CD14-positive monocyte (primary cell): ENCODE measurements around the gene SLC32A1. TPM values are rescaled to one million over a fixed set of nuclear protein-coding genes. Genes with fewer than 3 reads are reported as not detected.

Experiments
- DNase-seq, 3 donors: peaks; one replicate each; pipeline ENCODE4 v3.0.0-alpha.2; 2011 to 2022
- H2AFZ ChIP-seq: 2 replicates; pipeline ENCODE4 v1.6.0; 2012; ENCODE audit warnings: mild to moderate bottlenecking, low read depth, low read length, inconsistent platforms; ENCODE audit not compliant: insufficient read depth, poor library complexity, severe bottlenecking
- H3K27ac ChIP-seq, 2 donors: 1 replicate in 1 of 2; 2 replicates in 1 of 2; pipeline ENCODE4 v1.5.1; 2012 to 2013; ENCODE audit warnings: low read length in 2 of 2, control low read depth in 1 of 2, inconsistent platforms in 1 of 2, low read depth in 1 of 2, mild to moderate bottlenecking in 1 of 2
- H3K27me3 ChIP-seq, 2 donors: one replicate each; pipeline versions ENCODE4 v1.6.0 to v1.6.1; 2011 to 2013; ENCODE audit warnings: low read length in 2 of 2; ENCODE audit not compliant: control insufficient read depth in 2 of 2, insufficient read depth in 2 of 2
- H3K36me3 ChIP-seq, 2 donors: replicated peaks in 1 of 2; 1 replicate in 1 of 2; 2 replicates in 1 of 2; pipeline versions ENCODE4 v1.5.1 to v1.6.1; 2012 to 2013; ENCODE audit warnings: low read length in 2 of 2, control low read depth in 1 of 2, inconsistent platforms in 1 of 2, mild to moderate bottlenecking in 1 of 2; ENCODE audit not compliant: insufficient read depth in 2 of 2, control insufficient read depth in 1 of 2
- H3K4me1 ChIP-seq, 2 donors: 1 replicate in 1 of 2; 2 replicates in 1 of 2; pipeline versions ENCODE4 v1.5.1 to v1.6.1; 2012 to 2013; ENCODE audit warnings: low read length in 2 of 2, control low read depth in 1 of 2, inconsistent platforms in 1 of 2, mild to moderate bottlenecking in 1 of 2, moderate library complexity in 1 of 2; ENCODE audit not compliant: insufficient read depth in 2 of 2, control insufficient read depth in 1 of 2
- H3K4me2 ChIP-seq: replicated peaks from 2 replicates; pipeline ENCODE3; 2012; ENCODE audit warnings: low read length, moderate library complexity, mild to moderate bottlenecking; ENCODE audit not compliant: poor library complexity, severe bottlenecking; ENCODE audit errors: extremely low read depth
- H3K4me3 ChIP-seq, 3 experiments: fragments of 200-600 bp in 1 of 3; sonication (generic) in 1 of 3; replicated peaks in 1 of 3; 1 replicate in 2 of 3; 2 replicates in 1 of 3; pipeline ENCODE4 v1.5.1; 2011 to 2013; ENCODE audit warnings: low read length in 3 of 3, mild to moderate bottlenecking in 3 of 3, control low read depth in 2 of 3, low read depth in 2 of 3, inconsistent platforms in 1 of 3, moderate library complexity in 1 of 3
- H3K79me2 ChIP-seq: 2 replicates; pipeline ENCODE4 v1.6.0; 2012; ENCODE audit warnings: mild to moderate bottlenecking, control low read depth, inconsistent platforms, low read length, moderate library complexity; ENCODE audit not compliant: insufficient read depth
- H3K9ac ChIP-seq: 2 replicates; pipeline ENCODE4 v1.6.0; 2017; ENCODE audit warnings: low read length, mild to moderate bottlenecking; ENCODE audit not compliant: insufficient read depth, poor library complexity, severe bottlenecking
- H3K9me3 ChIP-seq, 2 donors: replicated peaks in 1 of 2; 1 replicate in 1 of 2; 2 replicates in 1 of 2; pipeline versions ENCODE4 v1.5.1 to v1.6.1; 2012 to 2013; ENCODE audit warnings: low read length in 2 of 2, control low read depth in 1 of 2; ENCODE audit not compliant: control insufficient read depth in 1 of 2, insufficient read depth in 1 of 2
- H4K20me1 ChIP-seq: 2 replicates; pipeline ENCODE4 v1.6.0; 2012; ENCODE audit warnings: mild to moderate bottlenecking, low read length, control low read depth, moderate library complexity; ENCODE audit not compliant: insufficient read depth
- H3K27ac Mint-ChIP-seq, 7 donors: one replicate each; pipeline ENCODE4 v1.8.0; 2020; ENCODE audit warnings: mild to moderate bottlenecking in 7 of 7, mixed read lengths in 7 of 7, moderate library complexity in 6 of 7, inconsistent platforms in 2 of 7
- H3K27me3 Mint-ChIP-seq, 3 donors: one replicate each; pipeline ENCODE4 v1.8.0; 2021 to 2022; ENCODE audit warnings: low read depth in 3 of 3, mild to moderate bottlenecking in 3 of 3, mixed read lengths in 3 of 3, moderate library complexity in 3 of 3, inconsistent platforms in 1 of 3
- H3K36me3 Mint-ChIP-seq, 2 donors: one replicate each; pipeline ENCODE4 v1.8.0; 2020; ENCODE audit warnings: mixed read lengths in 2 of 2, inconsistent platforms in 1 of 2, mild to moderate bottlenecking in 1 of 2
- H3K4me1 Mint-ChIP-seq: one replicate; pipeline ENCODE4 v1.8.0; 2020; ENCODE audit warnings: mild to moderate bottlenecking, mixed read lengths
- H3K4me3 Mint-ChIP-seq, 2 donors: one replicate each; pipeline ENCODE4 v1.8.0; 2020; ENCODE audit warnings: mild to moderate bottlenecking in 2 of 2, mixed read lengths in 2 of 2, moderate library complexity in 1 of 2
- H3K9me3 Mint-ChIP-seq, 7 donors: one replicate each; pipeline ENCODE4 v1.8.0; 2020 to 2022; ENCODE audit warnings: mixed read lengths in 7 of 7, mild to moderate bottlenecking in 6 of 7, moderate library complexity in 6 of 7, inconsistent platforms in 2 of 7
- CTCF ChIP-seq: fragments of 200-600 bp; IDR thresholded peaks from one replicate; pipeline ENCODE4 v1.8.0; 2022; ENCODE audit warnings: antibody characterized with exemption, mild to moderate bottlenecking
- WGBS: methylation state at CpG from one replicate; pipeline ENCODE4 v1.1.5; 2013; ENCODE audit warnings: missing lambda C conversion rate; ENCODE audit not compliant: insufficient coverage; 5-methylcytosine and 5-hydroxymethylcytosine counted together
- intact Hi-C, 2 donors: fragments of 100-400 bp; cut with micrococcal nuclease; formaldehyde crosslinking; loops; one replicate each; pipeline versions ENCODE4 v1.15.0 to v1.15.1; 2023
- polyA plus RNA-seq, 3 donors: library from polyadenylated mRNA; depleted of rRNA in 1 of 3; unstranded in 2 of 3; stranded (reverse) in 1 of 3; fragments of 300-500 nt in 2 of 3; fragments of >200 nt in 1 of 3; fragmentation: Illumina TruSeq in 2 of 3; gene quantifications; 1 replicate in 2 of 3; 2 replicates in 1 of 3; pipeline ENCODE4 v1.2.3, GENCODE V29; 2012 to 2021

Gene SLC32A1
- polyA plus RNA-seq, 3 donors: not detected

- Histone ChIP-seq H3K4me1 (peaks cover 16 to 22% of the 10 kb centered on the region in 2 donors), H3K4me2 (peak within 1 kb of the TSS; percentile 92), H2AFZ (peak within 1 kb of the TSS; percentile 100), H3K9ac (peak within 1 kb of the TSS; percentile 88), H3K36me3 (peaks cover 13 to 24% of the 10 kb centered on the region in 2 donors), H4K20me1 (no peaks in the 10 kb centered on the region), H3K4me3 (peak within 1 kb of the TSS; percentile 54 to 91 (median 58)), H3K9me3 (no peaks in the 10 kb centered on the region), H3K27me3 (peaks cover 0 to 5% of the 10 kb centered on the region in 2 donors), H3K27ac (peak within 1 kb of the TSS; percentile 81 to 95), H3K79me2 (peaks cover 12% of the 10 kb centered on the region)
- Mint-ChIP-seq H3K27me3 (peaks cover 9 to 20% (median 9%) of the 10 kb centered on the region in 3 donors), H3K27ac (peak within 1 kb of the TSS; percentile 96 to 100 (median 100)), H3K36me3 (peaks cover 16 to 21% of the 10 kb centered on the region in 2 donors), H3K4me1 (peaks cover 19% of the 10 kb centered on the region), H3K9me3 (no peaks in the 10 kb centered on the region), H3K4me3 (peak within 1 kb of the TSS; percentile 86 to 96)
- WGBS: under 1% methylated on average over 77 of the region's 84 CpGs
- TF ChIP-seq CTCF: no peak
- DNase-seq: peak; percentile 87 to 89 (median 88)
- intact Hi-C loops: loop anchor here (5.0 kb wide), 1 partner anchor 101 kb away; no protein-coding TSS in a partner anchor
These were observed 24.0 kb downstream of the SLC32A1 start, which contains the start of gene ACTR5 for GRCh38 chr20:38748097-38748860. ACTR5 (plus strand) TSS chr20:38748460; CDS start chr20:38748479, 19 bp downstream.

GRCh38 chr20:38748861-38749149, 24.5 kb downstream of the SLC32A1 start:
- no peak for TF ChIP-seq CTCF
- intact Hi-C loops: loop anchor here (5.0 kb wide), 1 partner anchor 102 kb away; no protein-coding TSS in a partner anchor
- Histone ChIP-seq H2AFZ (peak overlapping the region; percentile 100), H3K9ac (peak overlapping the region; percentile 88), H3K36me3 (peaks cover 13 to 27% of the 10 kb centered on the region in 2 donors), H4K20me1 (no peaks in the 10 kb centered on the region), H3K9me3 (no peaks in the 10 kb centered on the region), H3K4me3 (peak overlapping the region; percentile 54 to 91 (median 58)), H3K4me1 (peaks cover 16 to 22% of the 10 kb centered on the region in 2 donors), H3K4me2 (peak overlapping the region; percentile 92), H3K27me3 (peaks cover 0 to 4% of the 10 kb centered on the region in 2 donors), H3K27ac (peak overlapping the region in 1 of 2 donors; percentile 95), H3K79me2 (peaks cover 12% of the 10 kb centered on the region)
- 1% methylated on average over 9 of the region's 10 CpGs for WGBS
- DNase-seq: no peak
- H3K9me3 Mint-ChIP-seq: no peaks in the 10 kb centered on the region
- peaks cover 20 to 26% of the 10 kb centered on the region in 2 donors for H3K36me3 Mint-ChIP-seq
- peaks cover 9 to 18% (median 9%) of the 10 kb centered on the region in 3 donors for H3K27me3 Mint-ChIP-seq
- peaks cover 19% of the 10 kb centered on the region for H3K4me1 Mint-ChIP-seq
- H3K4me3 Mint-ChIP-seq: peak overlapping the region; percentile 86 to 93
- peak overlapping the region in 5 of 7 donors; percentile 70 to 89 (median 87) for H3K27ac Mint-ChIP-seq
